PC-9 (cell line): ENCODE results near the gene SYNDIG1. TPM values are rescaled to one million over a fixed set of nuclear protein-coding genes. Genes with fewer than 3 reads are reported as not detected.
A peak's percentile ranks its signal among the peaks of the same experiment; 100 is the strongest.

Source experiments
- BruUV-seq: library from RNA; stranded (reverse); fragments of 400-500 nt; replicated peaks from 2 replicates; lab custom pipeline; 2021; lab: Mats Ljungman, UMichigan
- CTCF ChIA-PET: fragments of 300-600 bp; sonication (Branson Sonifier 250); formaldehyde crosslinking; loops from one replicate; lab custom pipeline; 2022; ENCODE audit warnings: antibody characterized with exemption; lab: Charles Lee
- POLR2A ChIA-PET: fragments of 300-600 bp; sonication (Branson Sonifier 250); formaldehyde crosslinking; loops from one replicate; lab custom pipeline; 2022; ENCODE audit warnings: antibody characterized with exemption; ENCODE audit not compliant: unreplicated experiment; lab: Charles Lee
- DNase-seq, 2 experiments: peaks; one replicate each; pipeline versions ENCODE4 v3.0.0 to v3.0.0-alpha.2; 2015 to 2022; ENCODE audit warnings: mixed read lengths in 1 of 2
- H2AFZ ChIP-seq: fragments of 200-600 bp; sonication (generic); 2 replicates; pipeline ENCODE4 v1.8.1; 2017; ENCODE audit warnings: antibody characterized with exemption
- H3F3A ChIP-seq: fragments of 200-600 bp; sonication (generic); 2 replicates; pipeline ENCODE4 v1.8.1; 2017; ENCODE audit warnings: antibody characterized with exemption, mild to moderate bottlenecking, low read depth; ENCODE audit not compliant: insufficient read depth
- H3K27ac ChIP-seq: fragments of 200-600 bp; sonication (generic); 2 replicates; pipeline ENCODE4 v1.6.1; 2016; ENCODE audit warnings: mixed run types
- H3K27me3 ChIP-seq: fragments of 200-600 bp; sonication (generic); 2 replicates; pipeline ENCODE4 v1.6.1; 2016; ENCODE audit warnings: low read depth, mixed run types; ENCODE audit not compliant: insufficient read depth
- H3K36me3 ChIP-seq: fragments of 200-600 bp; sonication (generic); 2 replicates; pipeline ENCODE4 v1.6.1; 2016; ENCODE audit warnings: low read depth, mixed run types
- H3K4me1 ChIP-seq: fragments of 200-600 bp; sonication (generic); replicated peaks from 2 replicates; pipeline ENCODE4 v1.6.1; 2016; ENCODE audit warnings: mixed run types; ENCODE audit not compliant: insufficient read depth
- H3K4me2 ChIP-seq: fragments of 200-600 bp; sonication (generic); 2 replicates; pipeline ENCODE4 v1.6.1; 2017; ENCODE audit warnings: mixed run types
- H3K4me3 ChIP-seq: fragments of 200-600 bp; sonication (generic); 2 replicates; pipeline ENCODE4 v1.6.1; 2016; ENCODE audit warnings: mixed run types
- H3K79me2 ChIP-seq: fragments of 200-600 bp; sonication (generic); 2 replicates; pipeline ENCODE4 v1.6.1; 2017; ENCODE audit warnings: low read depth, mixed run types
- H3K9me2 ChIP-seq: fragments of 200-600 bp; sonication (generic); 2 replicates; pipeline ENCODE4 v1.8.1; 2017; ENCODE audit warnings: mild to moderate bottlenecking; ENCODE audit not compliant: insufficient read depth
- H3K9me3 ChIP-seq: fragments of 200-600 bp; sonication (generic); 2 replicates; pipeline ENCODE4 v1.8.1; 2016; ENCODE audit warnings: low read depth; ENCODE audit not compliant: insufficient read depth
- H4K20me1 ChIP-seq: fragments of 200-600 bp; sonication (generic); 2 replicates; pipeline ENCODE4 v1.8.1; 2017; ENCODE audit not compliant: insufficient read depth
- CTCF ChIP-seq: fragments of 200-600 bp; sonication (generic); conservative IDR thresholded peaks from 2 replicates; pipeline ENCODE4 v1.6.1; 2017; ENCODE audit warnings: mixed run types, antibody characterized with exemption, mild to moderate bottlenecking, moderate library complexity
- EZH2 ChIP-seq: fragments of 200-600 bp; sonication (generic); IDR thresholded peaks from 2 replicates; pipeline ENCODE4 v1.8.0; 2017; ENCODE audit warnings: antibody characterized with exemption, low read depth
- intact Hi-C: fragments of 100-400 bp; cut with micrococcal nuclease; formaldehyde crosslinking; loops from one replicate; pipeline ENCODE4 v1.10.0; 2022; ENCODE audit not compliant: unreplicated experiment
- total RNA-seq: library from RNA; stranded (reverse); gene quantifications from 2 replicates; pipeline ENCODE4 v1.2.3, GENCODE V29; 2021

SYNDIG1 gene
- total RNA-seq, 1 experiment from 2014 or later = 0.17 TPM

DNA sequence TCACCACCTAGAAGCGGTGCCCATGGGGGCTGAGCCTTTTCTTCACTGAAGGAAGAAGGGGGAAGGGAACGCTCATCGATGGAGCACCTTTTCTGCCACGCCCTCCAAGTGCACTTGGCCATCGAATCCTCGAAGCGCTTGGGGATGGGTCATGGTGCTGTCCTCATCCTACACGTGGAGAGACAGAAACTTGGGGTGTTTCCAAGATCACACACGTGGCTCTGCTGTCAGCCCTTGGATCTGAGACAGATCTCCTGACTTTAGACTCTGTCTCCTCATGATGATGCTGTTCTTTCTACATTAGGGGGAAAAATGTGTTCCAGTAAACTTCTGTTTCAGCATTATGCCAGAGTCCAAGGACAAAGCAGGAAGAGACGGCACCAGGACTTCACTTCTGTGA, 78.5 kb downstream of the SYNDIG1 start:
- POLR2A ChIA-PET = no interaction called here
- H3K9me3 ChIP-seq = no peaks in the 10 kb centered on the region

GRCh38 chr20:24559114-24559732, 89.8 kb downstream of the SYNDIG1 start:
- ChIA-PET POLR2A (no interaction called here), CTCF (no interaction called here)
- H2AFZ ChIP-seq = no peak overlapping the region
- H3K9me3 ChIP-seq = 0 out of 2 replicates have a peak, but pooled peaks cover 4% of the 10 kb centered on the region
- H3K4me2 ChIP-seq = no peak overlapping the region
- H3K36me3 ChIP-seq = no peaks in the 10 kb centered on the region
- H3K4me1 ChIP-seq = peaks cover 7% of the 10 kb centered on the region; the same call in 1 of the 2 replicates
- no peak overlapping the region for H3K4me3 ChIP-seq
- H3K9me2 ChIP-seq = no peaks in the 10 kb centered on the region
- DNase-seq = no peak
- H4K20me1 ChIP-seq = no peaks in the 10 kb centered on the region
- H3K27ac ChIP-seq = no peak overlapping the region
- no peaks in the 10 kb centered on the region for H3K27me3 ChIP-seq
- BruUV-seq = no TSS peak
- no peak for TF ChIP-seq EZH2
- no peak for TF ChIP-seq CTCF
- H3K79me2 ChIP-seq = no peaks in the 10 kb centered on the region
- intact Hi-C loops = no loop called here
- H3F3A ChIP-seq = no peaks in the 10 kb centered on the region

More for the DNA sequence above, 78.5 kb downstream of the SYNDIG1 start:
- Histone ChIP-seq H3F3A (no peaks in the 10 kb centered on the region), H3K4me1 (no peaks in the 10 kb centered on the region), H3K36me3 (no peaks in the 10 kb centered on the region), H3K79me2 (no peaks in the 10 kb centered on the region), H3K4me3 (no peak overlapping the region), H3K9me2 (no peaks in the 10 kb centered on the region), H4K20me1 (no peaks in the 10 kb centered on the region), H2AFZ (no peak overlapping the region), H3K27ac (no peak overlapping the region), H3K27me3 (no peaks in the 10 kb centered on the region), H3K4me2 (no peak overlapping the region)
- CTCF ChIA-PET = no interaction called here
- no TSS peak for BruUV-seq
- TF ChIP-seq EZH2 (no peak), CTCF (no peak)
- no peak for DNase-seq
- intact Hi-C loops = no loop called here

DNA sequence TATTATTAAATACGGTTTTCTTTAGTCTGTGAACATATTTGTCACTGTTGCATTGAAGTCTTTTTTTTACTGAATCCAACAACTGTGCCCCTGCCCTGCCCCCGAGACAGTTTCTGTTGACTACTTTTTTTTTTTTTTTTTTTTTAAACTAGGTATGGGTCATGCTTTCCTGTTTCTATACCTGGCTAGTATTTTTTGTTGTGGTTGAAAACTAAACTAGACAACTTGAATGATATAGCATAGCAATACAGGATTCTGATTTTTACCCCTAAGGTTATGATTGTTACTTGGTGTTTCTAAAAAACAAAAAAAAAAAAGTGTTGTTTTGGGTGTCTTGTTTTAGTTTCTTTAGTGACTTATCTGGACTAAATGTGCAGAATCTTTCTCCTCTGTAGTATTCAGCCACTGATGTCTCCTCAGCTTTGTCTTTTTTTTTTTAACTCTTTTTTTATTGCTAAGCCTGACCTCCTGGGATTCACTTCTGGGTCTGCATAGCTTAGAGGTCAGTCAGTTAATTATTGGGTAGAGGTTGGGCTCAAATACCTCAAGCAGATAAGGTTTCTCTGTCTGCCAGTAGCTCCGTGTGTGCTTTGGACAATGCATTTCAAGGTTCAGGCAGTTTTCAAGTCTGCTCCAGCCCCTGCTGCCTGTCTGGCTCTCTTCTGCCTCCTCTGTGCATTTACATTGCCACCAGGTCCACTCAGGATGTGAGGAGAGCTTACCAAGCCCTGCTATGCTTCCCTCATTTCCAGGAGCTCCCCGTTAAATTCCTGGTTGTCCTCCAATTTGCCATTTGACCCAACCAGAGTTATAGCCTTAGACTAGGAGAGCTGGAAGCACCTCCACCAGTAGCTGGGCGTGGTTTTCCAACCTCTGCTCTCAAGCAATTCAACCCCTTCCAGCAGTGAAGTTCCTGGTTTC, 91.4 kb downstream of the SYNDIG1 start:
- Histone ChIP-seq H3K27me3 (no peaks in the 10 kb centered on the region), H4K20me1 (no peaks in the 10 kb centered on the region), H3K4me1 (peaks cover 7% of the 10 kb centered on the region; the same call in 1 of the 2 replicates), H2AFZ (no peak overlapping the region), H3K4me2 (no peak overlapping the region), H3K9me2 (no peaks in the 10 kb centered on the region), H3K4me3 (no peak overlapping the region), H3F3A (no peaks in the 10 kb centered on the region), H3K36me3 (no peaks in the 10 kb centered on the region), H3K9me3 (0 out of 2 replicates have a peak, but pooled peaks cover 4% of the 10 kb centered on the region), H3K79me2 (no peaks in the 10 kb centered on the region), H3K27ac (no peak overlapping the region)
- intact Hi-C loops = no loop called here
- no TSS peak for BruUV-seq
- POLR2A ChIA-PET = no interaction called here
- peak in 1 of 2 experiments; percentile 44 for DNase-seq
- TF ChIP-seq CTCF (no peak), EZH2 (no peak)
- CTCF ChIA-PET = interaction anchor here (0.7 kb wide), 1 partner anchor 124 kb away, joined by 5 read pairs; no protein-coding TSS in a partner anchor
